COLO668 (cell line): ENCODE results near the gene ANXA4.
"Not testable (repeated sequence)": the region's sequence is repeated elsewhere in the genome, so short reads cannot be mapped to it uniquely, and the experiment has no call there.

Source experiments
- DNase-seq: peaks from one replicate; lab custom pipeline; 2025; ENCODE audit not compliant: unreplicated experiment; lab: John Stamatoyannopoulos, UW

ANXA4 gene

DNA sequence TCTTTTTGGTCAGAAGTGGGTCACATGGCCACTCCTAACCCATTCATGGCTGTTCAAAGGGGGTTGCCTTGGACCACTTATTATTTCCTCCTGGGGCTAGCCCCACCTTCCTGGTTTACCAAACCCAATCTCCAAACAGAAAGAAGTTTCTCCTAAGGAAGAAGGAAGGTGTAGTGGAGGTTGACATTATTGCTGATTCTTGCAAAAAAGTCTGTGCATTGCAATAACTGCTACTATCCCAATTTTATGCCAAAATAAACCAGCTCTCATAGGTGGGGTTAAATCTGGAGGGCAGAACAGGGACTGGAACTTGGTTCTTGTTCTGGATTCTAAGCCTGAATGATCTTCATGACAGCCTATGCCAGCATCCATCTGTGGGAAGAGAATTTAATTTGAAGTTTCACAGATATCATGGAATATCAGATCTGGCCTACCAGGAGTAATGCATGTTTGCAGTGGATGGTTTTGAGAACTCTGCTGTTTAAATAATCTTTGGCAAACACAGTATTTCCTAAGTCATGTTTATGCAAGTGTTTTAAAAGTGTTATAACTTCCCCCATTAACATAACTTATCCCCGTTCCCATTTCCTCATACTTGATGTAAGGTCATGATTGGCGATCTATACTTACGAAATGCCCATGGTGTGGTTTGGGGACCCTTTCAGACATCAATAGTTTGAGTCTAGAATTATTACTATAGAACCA is 11.9 kb downstream of the ANXA4 start:
- DNase-seq = no peak

DNA sequence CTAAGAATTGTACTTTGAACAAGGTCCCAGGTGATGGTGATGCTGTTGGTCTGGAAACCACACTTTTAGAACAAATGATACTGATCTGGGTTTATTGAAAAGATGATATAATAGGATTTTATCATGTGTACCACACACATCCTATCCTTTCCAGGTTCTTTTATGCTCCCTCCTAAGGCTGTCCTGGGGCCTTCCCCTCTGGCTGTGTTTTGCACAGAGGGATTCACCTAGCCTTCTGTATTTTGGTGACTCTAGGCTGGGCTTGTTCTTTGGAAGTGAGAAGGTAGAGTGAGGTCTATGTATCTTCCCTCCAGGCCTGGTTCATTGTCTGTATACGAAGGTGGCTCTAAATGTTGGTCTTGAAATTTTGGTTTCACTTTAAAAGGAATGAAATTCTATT is 12.7 kb downstream of the ANXA4 start:
- no peak for DNase-seq

DNA sequence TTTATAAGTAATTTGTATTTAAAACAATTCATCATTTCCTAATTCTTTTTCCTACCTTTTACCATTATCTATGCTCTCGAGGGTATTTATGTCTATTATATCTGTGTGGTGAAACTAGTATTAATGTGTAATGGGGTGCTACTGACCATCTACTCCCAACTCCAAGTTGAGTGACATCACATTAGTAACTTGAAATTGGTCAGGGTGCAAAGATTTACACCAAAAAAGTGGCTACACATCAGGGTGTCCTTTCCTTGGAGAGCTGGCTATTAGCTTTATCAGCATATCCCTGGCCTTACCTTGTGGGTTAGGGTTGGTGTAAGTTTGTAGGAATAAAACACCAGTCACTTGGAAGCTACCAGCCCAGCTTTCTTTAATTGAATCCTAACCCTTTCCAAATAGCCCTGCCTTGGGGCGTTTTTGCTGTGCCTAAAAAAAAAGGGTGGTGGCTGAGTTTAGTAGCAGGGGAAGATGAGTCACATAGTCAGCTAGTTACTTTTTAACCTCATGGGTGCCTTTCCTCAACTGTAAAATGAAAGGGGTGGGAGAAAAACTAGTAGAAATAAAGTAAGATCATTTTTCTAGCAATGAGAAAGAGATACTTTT is 14.0 kb downstream of the ANXA4 start:
- peak; percentile 36 for DNase-seq

DNA sequence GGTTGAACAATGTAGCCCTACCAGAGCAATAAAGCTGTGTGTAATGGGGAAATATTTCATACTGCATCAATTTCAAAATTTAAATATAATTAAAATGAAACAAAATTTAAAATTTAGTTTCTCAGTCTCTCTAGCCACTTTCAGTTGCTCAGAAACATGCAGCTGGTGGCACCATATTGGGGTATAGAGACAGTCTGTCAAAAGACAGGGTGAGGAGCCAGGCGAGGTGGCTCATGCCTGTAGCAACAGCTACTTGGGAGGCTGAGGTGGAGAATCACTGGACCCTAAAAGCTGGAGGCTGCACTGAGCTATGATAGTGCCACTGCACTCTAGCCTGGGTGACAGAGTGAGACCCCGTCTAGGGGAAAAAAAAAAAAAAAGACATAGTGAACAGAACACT is 20.1 kb downstream of the ANXA4 start:
- no peak for DNase-seq

DNA sequence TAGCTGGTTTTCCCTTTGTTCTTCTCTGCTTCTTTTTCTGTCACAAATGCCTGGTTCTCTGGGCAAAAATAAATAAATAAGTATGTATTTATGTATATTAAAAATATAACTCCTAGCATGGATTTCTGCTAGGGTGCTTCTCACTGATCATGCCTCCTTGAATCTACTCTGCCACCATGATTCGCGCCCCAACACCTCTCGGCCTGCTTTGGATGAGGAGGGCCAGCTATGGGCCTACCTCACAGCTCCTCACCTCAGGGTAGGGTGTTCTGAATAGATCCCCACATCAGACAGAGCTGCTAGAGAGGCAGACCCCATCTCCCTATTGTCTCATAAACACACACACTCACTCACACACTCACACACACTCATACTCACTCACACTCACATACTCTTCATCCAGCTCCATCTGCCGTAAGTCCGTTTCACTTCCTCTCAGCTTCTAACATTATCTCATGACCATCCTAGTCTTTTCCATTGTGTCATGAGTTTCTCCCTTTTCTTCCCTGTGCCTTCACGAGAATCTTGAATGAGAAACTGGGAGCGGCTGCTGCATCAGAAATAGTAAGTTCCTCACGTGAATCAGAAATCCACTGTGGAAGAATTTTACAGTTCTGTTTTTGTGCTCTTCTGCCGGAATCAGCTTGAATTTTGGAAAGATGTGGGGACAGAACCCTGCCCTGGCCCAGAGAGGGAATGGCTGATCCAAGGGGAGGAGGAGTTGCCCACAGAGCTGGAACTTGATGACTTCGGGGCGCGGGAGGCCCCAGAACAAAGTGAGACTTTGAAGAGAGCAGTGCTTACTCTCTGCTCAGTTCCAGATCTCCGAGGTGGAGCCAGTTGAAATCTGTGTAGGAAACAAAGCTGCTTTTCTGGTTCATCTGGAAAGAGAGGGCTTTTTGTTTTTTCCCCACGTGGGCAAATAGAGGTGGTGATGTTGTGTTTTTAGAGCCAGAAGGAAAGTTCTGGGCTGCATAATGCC is 20.9 kb downstream of the ANXA4 start:
- no peak for DNase-seq

DNA sequence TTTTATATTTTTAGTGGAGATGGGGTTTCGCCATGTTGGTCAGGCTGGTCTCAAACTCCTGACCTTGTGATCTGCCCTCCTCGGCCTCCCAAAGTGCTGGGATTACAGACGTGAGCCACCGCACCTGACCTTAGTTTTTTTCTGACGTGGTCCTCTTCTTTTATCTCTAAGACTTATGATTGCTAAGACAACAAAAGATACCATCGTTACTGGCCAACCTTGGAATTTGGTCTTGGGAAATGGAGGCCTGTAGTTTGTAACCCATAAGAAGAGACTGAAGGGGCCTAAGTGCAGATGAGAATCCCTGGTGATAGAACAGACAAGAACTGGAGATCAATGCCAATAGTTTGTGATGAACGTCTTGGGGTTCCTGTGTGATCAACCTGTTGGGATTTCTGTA is 21.9 kb downstream of the ANXA4 start:
- not testable (repeated sequence) for DNase-seq

DNA sequence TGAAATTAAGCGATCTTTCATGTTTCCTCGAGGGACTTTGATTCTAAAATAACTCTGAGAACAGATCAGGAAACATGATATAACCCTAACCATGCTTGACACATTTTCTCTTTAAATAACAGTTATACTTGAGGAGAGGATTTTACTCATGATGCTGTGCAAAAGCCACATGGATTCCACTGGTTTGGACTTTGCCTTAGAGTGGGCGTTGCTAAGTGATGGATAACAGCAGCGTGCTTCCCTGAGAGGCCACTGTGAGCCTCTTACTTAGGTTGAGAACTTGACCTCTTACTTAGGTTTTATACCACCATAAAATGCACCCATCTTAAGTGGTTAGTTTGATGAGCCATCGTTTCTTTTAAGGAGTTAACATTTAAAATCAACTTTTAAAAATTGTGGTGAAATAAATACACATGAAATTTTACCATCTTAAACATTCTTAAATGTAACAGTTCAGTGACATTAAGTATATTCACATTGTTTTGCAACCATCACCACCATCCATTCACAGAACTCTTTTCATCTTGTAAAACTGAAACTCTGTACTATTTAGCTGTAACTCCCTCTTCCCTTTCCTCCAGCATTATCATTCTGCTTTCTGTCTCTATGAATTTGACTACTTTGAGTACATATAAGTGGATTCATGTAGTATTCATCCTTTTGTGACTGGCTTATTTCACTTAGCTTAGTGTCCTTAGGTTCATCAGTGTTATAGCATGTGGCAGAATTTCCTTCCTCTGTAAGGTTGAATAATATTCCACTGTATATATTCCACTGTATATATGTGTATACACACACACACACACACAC is 22.6 kb downstream of the ANXA4 start:
- DNase-seq = no peak

DNA sequence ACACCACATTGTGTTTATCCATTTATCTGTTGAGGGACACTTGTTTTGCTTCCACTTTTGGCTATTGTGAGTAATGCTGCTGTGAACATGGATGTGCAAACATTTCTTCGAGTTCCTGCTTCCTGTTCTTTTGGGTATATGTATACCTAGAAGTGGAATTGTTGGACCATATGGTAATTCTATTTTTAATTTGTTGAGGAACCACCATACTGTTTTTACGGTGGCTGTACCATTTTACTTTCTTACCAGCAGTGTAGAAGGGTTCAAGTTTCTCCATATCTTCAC is 23.1 kb downstream of the ANXA4 start:
- no peak for DNase-seq

DNA sequence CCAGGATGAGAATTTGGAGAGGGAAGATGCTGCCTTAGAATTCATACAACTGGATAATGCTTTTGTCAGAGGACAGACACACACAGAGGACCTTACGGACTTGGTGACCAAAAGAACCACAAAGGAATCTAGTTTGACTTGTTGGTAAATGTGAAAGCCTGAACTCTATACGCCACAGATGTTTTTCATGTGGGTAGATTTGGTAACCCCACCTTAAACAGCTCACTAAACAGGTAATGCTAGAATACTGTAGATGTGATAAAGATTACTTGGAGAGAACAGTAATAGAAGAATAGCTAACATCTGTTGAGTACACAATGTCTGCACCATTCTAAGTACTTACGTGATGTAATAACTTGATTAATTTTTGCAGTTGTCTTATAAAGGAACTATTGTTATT is 24.1 kb downstream of the ANXA4 start:
- DNase-seq = no peak

DNA sequence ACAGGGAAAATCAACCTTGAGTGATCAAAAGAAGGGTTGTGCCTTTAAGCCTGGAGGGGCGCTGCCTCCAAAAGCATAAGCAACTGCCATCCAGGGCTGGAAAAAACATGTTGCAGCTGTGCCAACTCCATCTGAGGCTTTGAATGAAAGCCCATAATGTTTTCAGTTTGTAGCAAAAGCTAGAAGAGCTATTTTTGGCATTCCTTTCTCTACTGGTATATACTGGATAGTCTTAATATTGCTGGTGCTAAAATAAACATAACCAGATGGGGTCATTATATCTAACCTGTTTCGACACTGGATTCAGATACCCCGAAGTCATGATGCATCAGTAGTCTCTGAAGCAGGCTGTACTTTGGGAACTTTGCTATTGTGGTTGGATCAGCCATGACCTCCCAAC is 25.1 kb downstream of the ANXA4 start:
- DNase-seq = no peak

DNA sequence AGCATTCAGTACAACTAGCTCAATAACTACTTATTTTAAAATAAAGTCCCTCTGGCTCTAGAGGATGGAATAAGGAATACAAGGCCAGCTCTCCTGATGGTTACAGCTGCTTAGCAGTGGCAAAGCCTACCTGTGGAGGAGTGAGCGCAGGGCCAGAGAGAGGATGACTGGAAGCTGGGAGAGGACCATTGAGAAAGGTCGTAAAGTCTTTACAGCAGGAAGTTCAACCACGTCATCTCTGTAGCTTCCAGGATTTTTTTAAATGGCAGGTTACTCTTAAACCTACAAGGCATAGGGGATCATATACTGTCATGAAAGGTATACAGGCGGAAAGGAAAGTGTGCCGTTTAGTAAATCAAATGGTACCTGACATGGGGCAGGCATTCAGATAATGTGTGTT is 26.3 kb downstream of the ANXA4 start:
- no peak for DNase-seq

DNA sequence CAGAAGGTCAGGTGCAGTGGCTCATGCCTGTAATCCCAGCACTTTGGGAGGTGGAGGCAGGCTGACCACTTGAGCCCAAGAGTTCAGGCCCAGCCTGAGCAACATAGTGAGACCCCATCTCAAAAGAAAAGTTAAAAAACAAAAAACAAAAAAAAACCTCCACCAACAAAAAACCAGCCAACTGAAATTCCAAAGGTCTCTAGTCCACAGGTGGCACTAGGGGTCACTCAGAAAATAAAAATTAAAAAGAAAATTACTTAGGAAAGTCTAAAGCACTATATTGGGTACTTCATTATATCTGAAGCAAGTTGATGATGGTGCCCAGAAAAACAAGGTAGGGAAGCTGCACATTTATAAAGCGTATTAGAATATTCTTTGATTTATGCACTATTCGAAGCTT is 26.9 kb downstream of the ANXA4 start:
- DNase-seq = no peak

DNA sequence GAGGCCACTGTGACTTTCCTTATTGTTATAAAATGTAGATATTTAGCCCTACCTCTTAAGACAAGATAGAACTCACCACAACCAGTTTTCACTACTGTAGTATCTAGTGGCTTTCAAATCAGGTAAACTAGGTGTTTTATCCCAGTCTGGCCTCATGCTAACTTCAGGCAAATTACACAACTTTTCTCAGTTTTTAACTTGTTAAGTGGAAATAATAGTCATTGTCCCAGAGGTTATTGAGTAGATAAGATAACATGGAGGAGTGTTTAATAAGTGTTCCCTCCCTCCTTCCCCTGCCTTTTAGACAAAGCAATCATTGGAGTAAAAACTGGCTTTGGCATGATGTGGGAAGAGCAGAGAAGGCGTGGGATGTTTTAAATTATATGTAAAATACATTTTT is 27.3 kb downstream of the ANXA4 start:
- DNase-seq = no peak

DNA sequence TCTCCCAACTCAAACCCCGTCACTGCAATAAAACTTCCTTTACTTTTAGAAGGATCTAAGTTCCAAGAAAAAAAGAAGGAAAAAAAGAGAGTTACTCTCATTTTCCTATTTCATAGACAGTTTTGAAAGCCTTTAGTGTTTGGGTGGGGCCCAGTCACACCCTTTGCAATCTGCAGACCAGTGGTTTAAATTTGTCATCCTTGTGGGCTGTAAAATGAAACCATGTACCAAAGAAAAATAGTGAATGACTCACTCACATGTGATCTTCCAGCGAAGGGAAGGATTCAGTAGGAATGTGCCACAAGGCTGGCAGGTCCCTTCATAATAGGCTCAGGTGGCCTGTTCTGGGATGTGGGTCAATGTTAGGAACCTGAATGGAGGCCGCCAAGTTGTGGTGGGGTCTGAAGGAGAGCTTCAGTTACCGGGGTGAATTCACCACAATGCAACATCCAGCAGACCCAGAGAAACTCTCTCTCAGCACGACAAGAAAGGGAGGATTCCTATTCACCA is 28.3 kb downstream of the ANXA4 start:
- peak; percentile 30 for DNase-seq

DNA sequence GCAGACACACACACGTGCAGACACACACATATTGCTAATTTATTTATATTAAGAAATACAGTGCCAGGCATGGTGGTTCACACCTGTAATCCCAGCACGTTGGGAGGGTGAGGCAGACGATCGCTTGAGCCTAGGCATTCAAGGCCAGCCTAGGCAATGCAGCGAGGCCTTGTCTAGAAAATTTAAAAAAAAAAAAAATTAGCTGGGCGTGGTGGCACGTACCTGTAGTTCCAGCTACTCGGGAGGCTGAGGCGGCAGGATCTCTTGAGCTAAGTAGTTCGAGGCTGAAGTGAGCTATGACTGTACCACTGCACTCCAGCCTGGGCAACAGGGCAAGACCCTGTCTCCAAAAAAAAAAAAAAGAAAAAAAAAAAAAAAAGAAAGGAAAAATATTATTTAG is 28.8 kb downstream of the ANXA4 start:
- DNase-seq = no peak

DNA sequence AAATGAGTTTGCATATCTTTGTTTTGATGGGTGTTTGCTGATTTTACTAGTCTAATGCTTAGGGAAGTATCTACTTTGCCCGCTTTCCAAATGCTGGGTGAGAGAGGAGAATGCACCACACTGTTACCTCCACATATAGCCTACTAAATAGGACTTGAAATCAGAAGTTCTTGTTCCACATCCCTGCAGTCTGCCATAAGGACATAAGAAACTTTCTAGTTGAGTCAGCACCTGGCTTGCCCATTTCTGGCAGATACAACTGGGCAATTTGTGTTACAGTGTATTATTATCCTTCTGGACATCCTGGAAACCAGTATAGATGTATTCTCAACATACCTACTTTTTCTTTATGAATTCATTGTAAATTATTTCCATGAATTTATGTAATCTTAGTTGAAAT is 29.5 kb downstream of the ANXA4 start:
- DNase-seq = no peak

DNA sequence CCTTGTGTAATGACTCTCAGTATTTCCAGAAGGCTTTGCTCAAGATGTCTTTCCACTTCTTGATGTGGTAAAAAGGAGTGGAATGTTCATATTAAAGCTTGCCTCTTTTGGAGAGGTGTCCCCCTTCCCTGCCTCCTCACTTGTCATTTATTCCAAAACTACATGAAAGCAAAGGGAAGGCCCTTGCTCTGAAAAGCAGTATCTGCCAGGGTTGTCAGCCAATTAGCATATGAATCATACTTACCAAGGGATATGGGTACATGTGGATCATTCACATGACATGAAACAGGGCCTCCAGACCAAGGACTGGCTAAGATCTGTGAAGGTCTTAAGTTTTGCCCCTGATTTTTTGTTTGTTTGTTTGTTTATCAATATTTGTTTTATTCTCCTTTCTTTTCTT is 31.3 kb downstream of the ANXA4 start:
- no peak for DNase-seq

DNA sequence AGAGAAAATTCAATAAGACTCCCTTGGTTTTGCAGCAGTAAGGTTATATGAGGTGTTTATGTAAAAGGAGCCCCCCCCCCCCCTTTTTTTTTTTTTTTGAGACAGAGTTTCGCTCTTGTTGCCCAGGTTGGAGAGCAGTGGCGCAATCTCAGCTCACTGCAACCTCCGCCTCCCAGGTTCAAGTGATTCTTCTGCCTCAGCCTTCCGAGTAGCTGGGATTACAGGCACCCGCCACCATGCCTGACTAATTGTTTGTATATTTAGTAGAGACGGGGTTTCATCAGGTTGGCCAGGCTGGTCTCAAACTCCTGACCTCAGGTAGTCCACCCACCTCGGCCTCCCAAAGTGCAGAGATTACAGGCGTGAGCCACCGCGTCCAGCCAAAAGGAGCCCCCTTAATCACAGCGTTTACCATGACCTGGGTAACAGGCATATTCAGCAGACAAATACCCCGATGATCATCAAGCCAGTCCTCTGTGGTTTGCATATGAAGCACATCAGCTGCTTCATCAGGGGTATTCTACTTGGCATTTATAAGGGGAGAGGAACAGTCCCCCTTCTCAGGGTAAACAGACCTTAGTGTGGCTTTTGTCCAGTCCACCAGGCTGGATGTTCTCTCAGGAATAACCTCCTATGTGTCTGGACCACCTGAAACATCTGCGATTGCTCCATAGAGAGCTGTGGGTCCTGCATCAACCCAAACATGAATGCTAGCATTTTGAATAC is 32.5 kb downstream of the ANXA4 start:
- not testable (repeated sequence) for DNase-seq

DNA sequence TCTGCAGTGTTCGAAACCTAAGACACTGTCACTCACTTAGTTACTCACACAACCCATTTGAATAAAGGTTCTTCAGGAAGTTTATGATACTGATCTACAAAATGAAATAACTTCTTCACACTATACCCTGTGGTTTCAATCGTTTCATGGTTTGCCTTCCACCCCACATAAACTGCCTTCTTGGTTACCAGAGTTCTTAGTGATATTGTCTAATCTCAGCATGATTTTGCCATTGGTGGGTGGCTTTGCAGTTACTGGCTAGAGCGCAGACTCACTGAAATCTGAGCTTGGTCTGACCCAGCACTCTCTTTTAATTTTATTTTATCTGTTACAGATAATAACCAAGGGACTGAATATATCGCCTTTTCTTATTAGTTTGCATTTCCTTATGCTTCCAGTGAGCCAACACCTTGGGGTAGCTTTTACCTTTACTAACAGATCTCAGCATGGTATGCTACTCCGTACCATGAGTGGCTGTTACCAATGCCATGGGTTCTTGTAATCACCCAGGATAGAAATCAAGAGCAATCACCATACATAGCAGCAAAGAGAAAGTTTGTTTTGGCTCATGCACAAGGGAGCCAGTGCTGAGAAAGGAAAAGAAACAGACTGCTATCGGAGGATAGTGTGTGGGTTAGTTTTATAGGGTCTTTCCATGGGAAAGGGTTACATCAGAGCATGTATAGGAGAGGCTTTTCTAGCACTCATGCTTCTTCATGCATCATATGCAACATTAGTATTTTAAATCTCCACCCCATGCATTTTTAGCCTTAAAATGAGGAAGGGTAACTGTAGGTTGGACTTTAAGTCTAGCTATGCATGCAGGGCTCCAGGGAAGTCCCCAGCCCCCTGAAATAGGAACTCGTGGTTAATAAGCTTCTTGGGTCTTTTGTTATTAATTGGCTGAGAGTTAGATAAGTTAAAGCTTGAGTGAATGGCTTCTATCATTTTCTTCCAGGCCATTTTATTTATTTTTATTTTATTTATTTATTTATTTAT is 33.3 kb downstream of the ANXA4 start:
- no peak for DNase-seq
